GM21825 (cell line): ENCODE measurements around the gene PSEN1.

Experiments used
- ATAC-seq: cut with Tn5 transposase; IDR thresholded peaks from one replicate; pipeline ENCODE4 v1.9.1; 2021; ENCODE audit warnings: mild to moderate bottlenecking, moderate library complexity; ENCODE audit not compliant: unreplicated experiment

The PSEN1 gene

DNA sequence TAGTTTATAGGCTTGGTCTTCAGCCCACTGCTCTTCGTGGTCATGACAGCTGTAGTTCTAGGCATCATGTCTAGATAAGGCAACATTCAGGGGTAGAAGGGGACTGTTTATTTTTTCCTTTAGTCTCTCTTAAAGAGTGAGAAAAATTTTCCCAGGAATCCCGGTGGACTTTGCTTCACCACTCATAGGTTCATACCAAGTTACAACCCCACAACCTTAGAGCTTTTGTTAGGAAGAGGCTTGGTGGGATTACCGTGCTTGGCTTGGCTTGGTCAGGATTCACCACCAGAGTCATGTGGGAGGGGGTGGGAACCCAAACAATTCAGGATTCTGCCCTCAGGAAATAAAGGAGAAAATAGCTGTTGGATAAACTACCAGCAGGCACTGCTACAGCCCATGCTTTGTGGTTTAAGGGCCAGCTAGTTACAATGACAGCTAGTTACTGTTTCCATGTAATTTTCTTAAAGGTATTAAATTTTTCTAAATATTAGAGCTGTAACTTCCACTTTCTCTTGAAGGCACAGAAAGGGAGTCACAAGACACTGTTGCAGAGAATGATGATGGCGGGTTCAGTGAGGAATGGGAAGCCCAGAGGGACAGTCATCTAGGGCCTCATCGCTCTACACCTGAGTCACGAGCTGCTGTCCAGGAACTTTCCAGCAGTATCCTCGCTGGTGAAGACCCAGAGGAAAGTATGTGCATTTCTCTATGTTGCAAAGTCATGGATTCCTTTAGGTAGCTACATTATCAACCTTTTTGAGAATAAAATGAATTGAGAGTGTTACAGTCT, 75.1 kb downstream of the PSEN1 start:
- ATAC-seq, result no peak

DNA sequence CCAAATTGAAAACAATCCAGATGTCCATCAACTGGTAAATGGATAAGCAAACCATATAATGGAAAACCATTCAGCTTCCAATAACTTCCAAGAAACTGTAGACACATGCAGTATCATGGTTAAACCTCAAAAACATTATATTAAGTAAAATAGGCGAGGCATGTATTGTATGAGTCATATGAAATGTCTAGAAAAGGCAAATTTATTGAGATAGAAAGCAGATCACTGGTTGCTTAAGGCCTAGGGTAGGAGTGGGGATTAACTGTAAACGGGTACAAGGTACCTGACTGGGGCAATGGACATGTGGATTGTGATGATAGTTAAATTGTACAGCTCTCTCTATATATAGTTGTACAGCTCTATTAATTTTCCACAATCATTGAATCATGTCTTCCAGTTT, 79.7 kb downstream of the PSEN1 start:
- no peak for ATAC-seq

DNA sequence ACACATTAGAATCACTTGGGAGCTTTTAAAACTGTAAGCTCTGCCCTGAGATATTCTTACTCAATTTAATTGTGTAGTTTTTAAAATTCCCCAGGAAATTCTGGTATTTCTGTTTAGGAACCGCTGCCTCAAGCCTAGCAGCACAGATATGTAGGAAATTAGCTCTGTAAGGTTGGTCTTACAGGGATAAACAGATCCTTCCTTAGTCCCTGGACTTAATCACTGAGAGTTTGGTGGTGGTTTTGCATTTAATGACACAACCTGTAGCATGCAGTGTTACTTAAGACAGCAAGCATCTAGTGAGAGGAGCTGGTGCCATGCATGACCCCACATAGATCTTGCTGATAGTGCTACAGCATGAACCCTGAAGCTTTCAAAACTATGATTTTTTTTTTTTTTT, 81.1 kb downstream of the PSEN1 start:
- no peak for ATAC-seq

DNA sequence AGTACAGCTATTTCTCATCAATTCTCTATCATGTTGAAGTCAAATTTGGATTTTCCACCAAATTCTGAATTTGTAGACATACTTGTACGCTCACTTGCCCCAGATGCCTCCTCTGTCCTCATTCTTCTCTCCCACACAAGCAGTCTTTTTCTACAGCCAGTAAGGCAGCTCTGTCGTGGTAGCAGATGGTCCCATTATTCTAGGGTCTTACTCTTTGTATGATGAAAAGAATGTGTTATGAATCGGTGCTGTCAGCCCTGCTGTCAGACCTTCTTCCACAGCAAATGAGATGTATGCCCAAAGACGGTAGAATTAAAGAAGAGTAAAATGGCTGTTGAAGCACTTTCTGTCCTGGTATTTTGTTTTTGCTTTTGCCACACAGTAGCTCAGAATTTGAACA, 83.8 kb downstream of the PSEN1 start:
- ATAC-seq, result no peak

DNA sequence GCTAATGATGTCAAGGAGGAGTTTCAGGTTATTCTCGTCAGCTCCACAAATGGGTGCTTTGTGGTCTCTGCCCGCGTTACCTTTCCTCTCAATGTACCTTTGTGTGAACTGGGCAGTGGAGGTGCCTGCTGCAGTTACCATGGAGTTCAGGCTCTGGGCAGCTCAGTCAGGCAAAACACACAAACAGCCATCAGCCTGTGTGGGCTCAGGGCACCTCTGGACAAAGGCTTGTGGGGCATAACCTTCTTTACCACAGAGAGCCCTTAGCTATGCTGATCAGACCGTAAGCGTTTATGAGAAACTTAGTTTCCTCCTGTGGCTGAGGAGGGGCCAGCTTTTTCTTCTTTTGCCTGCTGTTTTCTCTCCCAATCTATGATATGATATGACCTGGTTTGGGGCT, 84.3 kb downstream of the PSEN1 start:
- ATAC-seq, result no peak

DNA sequence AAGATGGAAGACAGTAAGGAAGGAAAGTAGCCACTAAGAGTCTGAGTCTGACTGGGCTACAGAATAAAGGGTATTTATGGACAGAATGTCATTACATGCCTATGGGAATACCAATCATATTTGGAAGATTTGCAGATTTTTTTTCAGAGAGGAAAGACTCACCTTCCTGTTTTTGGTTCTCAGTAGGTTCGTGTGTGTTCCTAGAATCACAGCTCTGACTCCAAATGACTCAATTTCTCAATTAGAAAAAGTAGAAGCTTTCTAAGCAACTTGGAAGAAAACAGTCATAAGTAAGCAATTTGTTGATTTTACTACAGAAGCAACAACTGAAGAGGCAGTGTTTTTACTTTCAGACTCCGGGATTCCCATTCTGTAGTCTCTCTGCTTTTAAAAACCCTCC, 85.6 kb downstream of the PSEN1 start:
- no peak for ATAC-seq

DNA sequence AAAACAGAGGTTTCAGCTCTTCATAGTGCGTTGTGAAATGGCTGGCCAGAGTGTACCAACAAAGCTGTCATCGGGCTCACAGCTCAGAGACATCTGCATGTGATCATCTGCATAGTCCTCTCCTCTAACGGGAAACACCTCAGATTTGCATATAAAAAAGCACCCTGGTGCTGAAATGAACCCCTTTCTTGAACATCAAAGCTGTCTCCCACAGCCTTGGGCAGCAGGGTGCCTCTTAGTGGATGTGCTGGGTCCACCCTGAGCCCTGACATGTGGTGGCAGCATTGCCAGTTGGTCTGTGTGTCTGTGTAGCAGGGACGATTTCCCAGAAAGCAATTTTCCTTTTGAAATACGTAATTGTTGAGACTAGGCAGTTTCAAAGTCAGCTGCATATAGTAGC, 86.7 kb downstream of the PSEN1 start:
- ATAC-seq, result peak; percentile 63

DNA sequence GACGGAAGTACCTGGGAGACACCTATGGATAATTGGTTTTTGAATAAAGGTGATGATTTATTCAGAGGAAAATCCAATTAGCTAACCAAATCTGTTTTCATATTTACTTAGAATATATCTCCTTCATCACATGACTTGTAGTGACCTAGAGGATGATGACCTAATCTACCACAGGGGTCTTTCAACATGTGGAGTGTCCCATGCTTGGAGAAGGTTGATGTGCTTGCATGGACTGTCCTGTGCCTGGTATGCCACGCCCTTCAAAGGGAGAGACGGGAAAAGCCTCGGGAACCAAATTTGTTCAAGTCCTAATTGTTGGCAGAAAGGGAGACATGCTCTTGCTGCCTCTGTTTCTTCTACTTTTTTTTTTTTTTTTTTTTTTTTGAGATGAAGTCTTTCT, 89.2 kb downstream of the PSEN1 start:
- ATAC-seq, result no peak

DNA sequence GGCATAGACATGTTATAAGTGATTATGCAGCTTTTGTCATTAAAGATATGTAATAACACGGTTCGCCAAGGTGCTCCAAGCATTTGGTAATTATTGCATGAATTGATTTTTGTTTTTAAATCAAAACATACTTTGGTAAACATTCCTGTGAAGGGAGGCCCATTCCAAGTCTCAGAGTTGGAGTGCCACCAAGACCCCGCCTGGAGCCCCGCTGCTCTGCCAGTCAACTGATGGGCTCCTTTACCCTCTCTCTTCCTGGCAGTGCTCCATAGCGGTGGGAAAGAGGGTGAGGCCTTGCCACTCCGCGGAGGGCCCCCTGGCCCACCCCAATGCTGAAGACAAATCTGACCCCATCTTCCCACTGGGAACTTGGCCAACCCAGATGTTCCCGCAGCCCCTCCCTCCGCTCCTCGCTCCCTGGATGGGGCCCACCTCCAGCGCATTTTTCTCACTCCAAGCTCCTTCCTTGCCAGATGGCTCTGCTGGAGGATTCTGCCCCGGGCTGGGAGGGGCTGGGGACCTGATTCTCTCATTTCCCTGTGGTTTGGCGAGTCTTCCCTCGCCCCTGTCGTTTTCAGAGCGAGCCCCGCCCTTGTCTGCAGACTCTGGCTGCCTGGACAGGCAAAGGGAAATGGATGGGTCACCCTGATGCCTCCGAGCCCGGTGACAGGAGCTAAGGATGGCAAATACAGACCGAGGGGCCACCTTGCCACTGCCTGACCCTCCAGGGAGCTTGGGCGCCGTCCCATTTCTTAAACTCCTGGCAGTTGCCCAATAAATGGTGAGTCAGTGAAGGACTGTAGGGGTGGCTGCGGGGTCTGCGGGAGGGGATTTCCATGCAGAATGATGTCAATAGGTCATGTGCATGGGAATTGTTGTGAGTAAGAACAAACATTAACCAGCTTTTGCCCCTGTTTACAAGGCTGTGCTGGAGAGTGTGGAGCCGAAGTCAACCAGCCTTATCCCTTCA, 91.8 kb downstream of the PSEN1 start:
- no peak for ATAC-seq

DNA sequence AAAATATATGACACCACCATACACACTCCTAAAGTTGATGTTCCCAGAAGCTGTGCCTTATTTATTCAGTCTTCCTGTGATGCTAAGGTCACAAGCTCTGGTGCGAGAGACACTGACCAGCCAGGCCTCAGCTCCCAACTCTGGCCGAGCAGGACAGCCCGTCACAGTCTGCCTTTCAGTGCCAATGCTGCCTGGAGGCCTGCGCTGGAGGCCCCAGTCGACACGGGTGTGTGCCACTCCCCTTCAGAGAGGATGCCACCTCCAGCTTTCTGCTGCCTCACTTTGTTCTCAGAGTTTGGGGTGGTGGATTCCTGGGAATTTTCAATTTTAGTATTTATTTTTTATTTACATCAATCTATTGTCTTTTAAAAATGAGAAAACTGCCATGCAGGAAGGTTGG, 93.7 kb downstream of the PSEN1 start:
- ATAC-seq, result no peak

DNA sequence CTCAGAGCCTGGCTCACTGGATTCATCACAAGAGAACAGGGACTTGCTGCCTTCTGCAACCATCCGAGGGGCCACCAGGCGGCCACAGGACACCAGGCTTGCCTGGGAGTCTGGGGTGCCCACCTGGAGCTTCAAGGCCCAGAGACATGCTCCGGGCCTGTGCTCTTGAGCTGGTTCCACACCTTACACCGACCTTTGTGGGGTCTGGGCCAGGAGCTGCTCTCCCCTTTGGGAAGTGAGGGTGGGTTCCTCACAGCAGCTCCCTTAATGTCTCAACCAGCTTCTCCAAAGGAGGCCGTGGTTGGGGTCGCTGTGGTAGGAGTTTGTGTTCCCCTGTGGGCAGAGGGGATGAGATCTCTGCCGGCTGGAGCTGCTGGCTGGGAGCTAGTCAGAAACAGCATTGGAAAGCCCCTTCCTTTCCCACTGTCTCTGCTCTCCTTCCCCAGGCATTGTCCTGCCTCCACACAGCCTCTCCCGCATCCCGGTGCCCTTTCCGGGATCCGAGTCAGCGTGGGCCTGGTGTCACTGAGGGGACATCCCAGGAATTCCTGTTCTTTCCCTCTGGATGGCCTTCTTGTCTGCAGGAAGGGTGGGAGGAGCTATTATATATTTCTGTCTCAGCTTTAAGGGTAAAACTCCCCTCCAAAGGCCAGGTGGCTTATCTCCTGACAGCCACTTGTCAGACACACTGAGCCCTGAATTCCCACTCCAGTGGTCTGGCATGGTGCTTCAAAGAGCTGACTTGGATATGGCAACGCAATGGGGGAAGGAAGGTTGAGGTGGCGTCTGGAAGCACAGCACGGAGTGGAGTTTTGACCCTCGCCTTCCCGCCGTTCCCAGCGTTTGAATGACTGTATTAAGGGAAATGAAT, 95.9 kb downstream of the PSEN1 start:
- ATAC-seq, result no peak

DNA sequence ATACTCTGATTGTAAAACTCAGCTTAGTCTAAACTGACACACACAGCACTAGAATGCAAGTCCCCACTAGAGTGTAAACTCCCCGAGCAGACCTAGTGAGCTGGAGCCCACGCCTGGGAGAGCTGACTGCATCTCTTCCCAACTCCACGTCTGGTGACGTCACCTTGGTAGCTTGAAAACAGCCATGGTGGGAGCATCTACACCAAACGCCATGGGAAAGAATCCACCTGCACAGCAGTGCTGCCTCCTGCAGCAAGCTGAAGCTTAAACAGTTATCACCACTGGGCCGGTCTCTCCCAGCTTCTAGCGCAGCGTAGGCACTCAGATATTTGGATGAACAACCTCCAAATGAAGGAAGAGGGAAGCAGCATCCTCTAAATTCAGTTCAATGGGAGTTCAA, 96.7 kb downstream of the PSEN1 start:
- ATAC-seq, result no peak

DNA sequence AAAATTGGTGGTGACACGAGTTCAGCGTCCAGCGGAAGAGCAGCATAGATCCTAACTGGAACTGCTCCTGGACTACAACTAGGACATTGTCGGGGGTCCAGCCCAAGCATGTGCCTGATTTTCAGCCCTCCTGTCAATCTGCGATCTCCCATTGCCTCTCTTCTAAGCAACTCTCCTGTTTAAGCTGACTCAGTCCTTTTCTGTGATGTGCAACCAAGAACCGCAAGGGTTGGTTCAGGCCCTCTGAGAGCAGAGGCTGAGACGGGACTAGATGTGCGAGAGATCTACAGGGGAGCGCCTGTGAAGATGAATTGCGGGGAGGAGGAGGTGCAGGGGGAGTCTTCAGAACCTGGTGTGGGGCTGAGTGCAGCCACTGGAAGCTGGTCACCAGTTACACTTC, 97.3 kb downstream of the PSEN1 start:
- ATAC-seq, result no peak

DNA sequence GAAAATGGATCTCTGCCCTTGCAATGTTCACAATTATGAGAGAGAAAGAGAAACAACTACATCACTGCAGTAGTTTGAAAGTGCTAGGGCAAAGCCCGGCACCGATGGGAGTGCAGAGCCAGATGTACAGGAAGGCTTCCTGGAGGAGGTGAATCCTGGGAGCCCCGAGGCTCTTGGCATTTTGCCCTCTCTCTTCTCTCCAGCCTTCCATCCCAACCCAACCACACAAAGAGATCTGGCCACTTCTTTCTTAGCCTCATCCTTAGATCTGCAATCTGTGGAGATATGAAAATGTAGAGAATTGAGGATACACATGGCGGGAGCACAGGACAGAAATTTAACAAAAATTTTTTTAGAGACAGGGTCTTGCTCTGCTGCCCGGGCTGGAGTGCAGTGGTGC, 97.7 kb downstream of the PSEN1 start:
- ATAC-seq, result no peak

DNA sequence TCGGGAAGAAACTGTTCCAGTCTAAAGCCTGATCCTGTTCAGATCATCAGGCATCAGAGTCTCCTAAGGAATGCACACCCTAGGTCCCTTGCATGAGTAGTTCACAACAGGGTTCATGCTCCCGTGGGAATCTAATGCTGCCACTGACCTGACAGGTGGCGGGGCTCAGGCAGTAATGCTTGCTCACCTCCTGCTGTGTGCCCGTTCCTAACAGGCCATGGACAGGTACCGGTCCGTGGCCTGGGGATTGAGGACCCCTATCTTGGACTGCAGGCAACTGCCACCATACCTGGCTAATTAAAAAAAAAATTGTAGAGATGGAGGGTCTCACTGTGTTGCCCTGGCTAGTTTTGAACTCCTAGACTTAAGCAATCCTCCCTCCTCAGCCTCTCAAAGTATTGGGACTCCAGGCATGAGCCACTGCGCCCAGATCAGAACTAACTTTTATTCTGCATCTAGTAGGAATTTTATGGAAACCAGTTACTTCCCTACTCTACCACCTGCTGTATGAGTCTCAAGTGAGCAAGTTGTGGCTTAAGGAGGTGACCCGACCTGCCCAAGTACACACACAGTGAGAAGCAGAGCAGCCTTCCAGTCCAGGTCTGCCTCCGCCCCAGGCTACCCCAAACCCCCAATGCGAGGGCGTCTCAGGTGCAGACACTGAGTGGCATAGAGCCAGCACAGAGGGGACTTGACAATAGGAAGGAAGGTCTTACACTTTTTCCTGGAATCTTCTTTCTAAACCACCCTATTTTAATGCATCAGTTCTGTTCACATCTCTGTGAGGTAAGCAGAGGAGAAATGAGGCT, 98.5 kb downstream of the PSEN1 start:
- no peak for ATAC-seq

DNA sequence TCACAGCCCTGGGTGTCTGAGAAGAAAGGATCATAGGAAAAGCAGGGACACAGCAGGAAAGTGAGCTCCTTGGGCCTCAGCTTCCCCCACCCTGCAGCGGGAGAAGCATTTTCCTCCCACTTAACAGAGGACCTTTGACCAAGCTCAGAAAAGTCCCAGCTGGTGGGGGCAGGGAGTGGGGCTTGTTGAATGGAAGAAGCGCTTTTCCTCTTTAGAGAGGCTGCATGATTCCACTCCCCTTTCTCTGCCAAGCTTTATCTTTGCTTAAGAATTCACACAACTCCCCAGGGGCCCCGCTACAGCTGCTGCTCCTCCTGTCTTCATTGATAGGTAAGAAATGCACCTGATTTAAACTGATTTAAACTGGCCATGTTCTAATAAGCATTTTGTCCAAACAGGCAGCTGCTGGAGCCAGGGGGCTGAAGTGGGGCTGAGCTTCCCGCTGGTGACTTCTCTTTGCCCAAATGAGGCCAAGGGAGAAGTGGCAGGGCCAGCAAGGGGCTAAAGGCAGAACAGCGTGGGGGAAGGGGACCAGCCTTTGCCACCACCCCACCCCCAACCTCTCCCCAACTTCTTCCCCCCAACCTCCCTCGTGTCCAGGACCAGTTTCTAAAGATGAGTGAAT, 99.3 kb downstream of the PSEN1 start:
- ATAC-seq, result no peak

DNA sequence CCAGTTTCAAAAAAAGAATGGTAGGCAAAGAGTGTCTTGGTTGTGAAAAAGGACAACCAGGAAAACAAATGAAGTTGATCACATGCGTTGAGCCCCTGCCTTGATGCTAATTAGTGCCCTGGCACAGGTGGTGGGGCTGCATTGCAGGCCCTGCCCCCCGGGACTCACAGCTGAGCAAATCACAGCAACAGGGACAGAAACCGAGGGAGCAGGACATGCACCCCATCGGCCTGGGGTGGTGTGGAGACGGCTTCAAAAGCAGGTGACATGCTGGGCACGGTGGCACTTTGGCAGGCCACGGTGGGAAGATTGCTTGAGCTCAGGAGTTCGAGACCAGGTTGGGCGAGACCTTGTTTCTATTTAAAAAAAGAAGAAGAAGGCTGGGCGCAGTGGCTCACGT, 99.8 kb downstream of the PSEN1 start:
- ATAC-seq, result no peak

DNA sequence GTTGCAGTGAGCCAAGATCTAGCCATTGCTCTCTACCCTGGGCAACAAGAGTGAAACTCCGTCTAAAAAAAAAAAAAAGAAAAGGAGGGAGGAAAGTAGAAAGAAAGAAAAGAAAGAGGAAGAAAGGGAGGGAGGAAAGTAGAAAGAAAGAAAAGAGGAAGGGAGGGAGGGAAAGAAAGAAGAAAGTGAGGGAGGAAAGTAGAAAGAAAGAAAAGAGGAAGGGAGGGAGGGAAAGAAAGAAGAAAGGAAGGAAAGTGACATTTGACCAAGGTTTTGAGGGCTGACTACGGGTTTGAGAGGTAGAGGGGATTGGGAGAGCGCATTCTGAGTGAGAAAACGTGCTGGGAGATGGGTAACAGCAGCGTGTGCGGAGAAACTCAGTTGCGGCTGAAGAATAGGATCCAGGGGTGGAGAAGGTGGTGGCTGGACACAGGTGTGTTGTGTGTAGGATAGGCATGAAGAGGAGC, 100.5 kb downstream of the PSEN1 start:
- no peak for ATAC-seq

DNA sequence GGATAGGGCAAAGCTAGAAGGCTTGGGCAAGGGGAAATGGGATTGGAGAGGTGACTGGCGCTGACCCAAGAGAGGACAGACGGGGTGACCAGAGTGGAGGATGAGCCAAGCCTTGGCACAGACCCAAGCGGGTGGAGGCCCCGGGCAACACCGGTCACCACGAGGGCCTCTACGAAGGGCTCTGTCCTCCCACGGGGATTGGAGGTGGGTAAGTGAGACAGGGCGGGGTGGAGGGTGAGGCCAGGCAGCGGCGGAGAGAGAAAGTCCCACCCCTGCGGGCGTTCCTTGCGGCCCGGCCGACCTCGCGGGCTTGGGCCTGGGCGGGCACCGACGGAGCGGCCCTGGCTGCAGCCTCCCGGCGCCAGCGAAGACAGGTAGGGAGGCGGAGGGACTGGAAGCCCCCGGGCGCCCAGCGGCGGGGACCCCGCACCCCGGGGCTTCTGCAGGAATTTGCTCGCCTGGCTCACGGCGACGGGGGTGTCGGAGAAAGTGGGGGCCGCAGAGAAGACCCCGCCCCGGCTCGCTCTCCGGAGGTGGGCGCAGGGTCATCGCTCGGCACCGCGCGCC, 101.0 kb downstream of the PSEN1 start, which contains the start of gene PAPLN:
PAPLN (plus strand) TSS at position 288 of the 567 bp plus-strand sequence. CDS start 2,273 bp downstream, outside the sequence.
- no peak for ATAC-seq
